ENCODE data around the gene OPCML.

Gene OPCML

DNA sequence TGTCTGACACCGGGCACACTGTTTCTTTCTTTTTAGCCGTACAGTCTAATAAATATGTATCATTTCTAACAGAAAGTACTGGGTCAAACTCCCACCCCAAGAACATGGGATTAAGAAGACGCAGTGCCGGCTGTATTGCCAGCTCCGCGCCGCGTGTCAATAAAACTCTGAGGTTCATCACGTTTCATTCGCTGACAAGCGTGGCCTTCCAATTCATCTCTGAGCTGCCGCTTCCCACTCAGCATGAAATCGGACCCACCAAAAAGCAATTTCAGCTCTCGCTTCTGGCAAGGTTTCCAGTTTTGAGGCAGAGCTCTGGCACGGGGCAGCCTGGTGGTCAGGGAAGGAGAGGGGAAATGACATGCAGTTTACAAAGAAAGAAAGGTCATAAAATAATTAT is 819.8 kb downstream of the OPCML start:
- H3K4me1 ChIP-seq (ENCODE audit: insufficient read depth, low read length), result no peaks in the 10 kb centered on the region
- no peaks in the 10 kb centered on the region for H3K9me3 ChIP-seq (ENCODE audit: control insufficient read depth, insufficient read depth, low read length)
- H3K9ac ChIP-seq (ENCODE audit: low read depth, low read length), result no peak overlapping the region
- no peaks in the 10 kb centered on the region for H3K36me3 ChIP-seq (ENCODE audit: insufficient read depth, low read length)

DNA sequence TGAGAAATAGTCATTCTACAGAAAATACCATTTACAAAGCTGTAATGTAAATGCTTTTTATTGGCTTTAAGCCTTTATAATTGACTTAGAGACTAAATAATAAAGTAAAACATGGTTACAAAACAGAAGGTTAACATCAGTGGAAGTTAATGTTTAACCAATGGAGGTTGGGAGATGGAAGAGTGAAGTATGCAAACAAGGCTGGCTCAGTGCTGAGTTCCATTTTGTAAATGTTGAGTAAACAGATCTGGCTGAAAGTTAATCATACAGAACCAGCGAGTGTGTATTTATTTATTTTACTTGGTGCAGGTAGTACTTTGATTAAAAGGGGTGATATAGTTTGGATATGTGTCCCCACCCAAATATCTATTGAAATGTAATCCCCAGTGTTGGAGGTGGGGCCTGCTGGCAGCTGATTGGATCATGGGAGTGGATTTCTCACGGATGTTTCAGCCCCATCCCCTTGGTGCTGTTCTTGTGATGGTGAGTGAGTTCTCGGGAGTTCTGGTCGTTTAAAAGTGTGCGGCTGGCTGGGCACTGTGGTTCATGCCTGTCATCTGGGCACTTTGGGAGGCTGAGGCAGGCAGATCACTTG is 827.4 kb downstream of the OPCML start:
- no peak overlapping the region for H3K9ac ChIP-seq (ENCODE audit: low read depth, low read length)
- no peaks in the 10 kb centered on the region for H3K36me3 ChIP-seq (ENCODE audit: insufficient read depth, low read length)
- no peaks in the 10 kb centered on the region; the same call in 1 of the 2 replicates for H3K9me3 ChIP-seq (ENCODE audit: control insufficient read depth, insufficient read depth, low read length)
- no peaks in the 10 kb centered on the region for H3K4me1 ChIP-seq (ENCODE audit: insufficient read depth, low read length)

DNA sequence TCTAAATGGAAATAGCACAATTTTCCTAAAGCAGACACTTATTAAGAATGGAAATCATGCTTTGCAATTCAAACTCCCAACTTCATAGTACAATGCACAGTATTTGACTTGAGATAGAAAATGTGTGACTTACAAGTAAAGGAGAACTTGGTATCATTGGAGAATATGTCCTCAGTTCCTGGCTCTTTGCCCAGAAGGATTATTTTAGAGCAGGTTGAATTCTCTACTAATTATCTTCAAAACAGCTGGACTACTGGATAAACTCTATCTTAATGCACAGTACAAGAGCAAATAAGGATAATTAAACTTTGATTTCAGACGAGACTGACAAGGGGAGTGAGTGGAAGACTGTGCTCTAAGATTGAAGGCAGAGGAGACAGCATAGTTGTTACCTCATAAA is 839.4 kb downstream of the OPCML start:
- Histone ChIP-seq H3K36me3 (ENCODE audit: insufficient read depth, low read length) (no peaks in the 10 kb centered on the region), H3K9ac (ENCODE audit: low read depth, low read length) (no peak overlapping the region), H3K9me3 (ENCODE audit: control insufficient read depth, insufficient read depth, low read length) (no peaks in the 10 kb centered on the region), H3K4me1 (ENCODE audit: insufficient read depth, low read length) (no peaks in the 10 kb centered on the region)

DNA sequence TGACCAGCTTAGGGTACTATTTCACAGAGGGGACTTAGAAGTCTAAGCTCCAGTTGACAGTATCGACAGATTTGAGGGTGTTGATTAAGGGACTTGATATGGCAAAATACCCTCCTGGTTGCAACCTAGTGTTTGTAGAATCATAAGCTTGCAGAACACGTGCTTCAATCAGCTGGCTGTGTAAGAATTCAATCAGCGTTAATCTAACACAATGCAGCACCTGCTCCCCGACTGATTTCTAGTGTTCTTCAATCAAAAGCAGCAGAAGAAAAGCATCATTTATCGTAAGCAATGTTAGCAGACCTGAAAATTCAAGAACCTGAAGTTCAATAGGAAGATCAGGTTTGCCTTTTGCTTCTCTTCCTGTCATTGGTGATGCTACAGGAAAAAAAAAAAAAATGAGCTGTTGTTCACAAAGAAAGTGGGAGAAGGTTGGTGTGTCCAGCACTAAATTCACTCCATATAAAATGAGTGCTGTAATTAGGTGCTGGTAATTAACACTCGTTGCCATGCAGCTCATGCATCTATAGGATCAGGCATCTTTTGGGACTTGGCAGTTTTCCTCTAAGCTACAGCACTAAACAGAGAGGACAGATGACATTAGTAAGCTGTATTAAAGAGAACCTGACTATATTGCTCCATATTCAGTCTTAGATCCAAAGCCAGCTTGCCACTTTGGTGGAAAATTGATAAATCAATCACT is 840.3 kb downstream of the OPCML start:
- H3K4me1 ChIP-seq (ENCODE audit: insufficient read depth, low read length), result no peaks in the 10 kb centered on the region
- H3K36me3 ChIP-seq (ENCODE audit: insufficient read depth, low read length), result no peaks in the 10 kb centered on the region
- no peak overlapping the region for H3K9ac ChIP-seq (ENCODE audit: low read depth, low read length)
- H3K9me3 ChIP-seq (ENCODE audit: control insufficient read depth, insufficient read depth, low read length), result no peaks in the 10 kb centered on the region

DNA sequence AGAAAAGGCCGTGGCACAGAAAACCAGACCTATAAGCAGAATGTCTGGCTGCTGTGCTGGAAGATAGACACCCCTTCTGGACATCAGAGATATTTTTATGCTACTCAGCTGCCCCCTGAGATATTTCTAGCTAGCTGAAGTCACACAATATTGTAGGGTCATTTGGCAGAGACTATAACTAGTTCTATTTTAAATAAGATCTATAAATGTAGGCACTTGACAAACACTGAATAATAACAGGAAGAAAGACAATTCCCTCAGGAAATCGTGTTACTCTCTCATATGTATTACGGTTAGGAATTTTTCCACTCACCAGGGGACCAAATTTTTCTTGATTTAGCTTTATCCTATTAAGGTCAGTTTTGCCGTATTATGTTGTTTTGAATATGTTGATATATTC is 845.4 kb downstream of the OPCML start:
- Histone ChIP-seq H3K9me3 (ENCODE audit: control insufficient read depth, insufficient read depth, low read length) (no peaks in the 10 kb centered on the region), H3K9ac (ENCODE audit: low read depth, low read length) (no peak overlapping the region), H3K4me1 (ENCODE audit: insufficient read depth, low read length) (no peaks in the 10 kb centered on the region), H3K36me3 (ENCODE audit: insufficient read depth, low read length) (no peaks in the 10 kb centered on the region)

DNA sequence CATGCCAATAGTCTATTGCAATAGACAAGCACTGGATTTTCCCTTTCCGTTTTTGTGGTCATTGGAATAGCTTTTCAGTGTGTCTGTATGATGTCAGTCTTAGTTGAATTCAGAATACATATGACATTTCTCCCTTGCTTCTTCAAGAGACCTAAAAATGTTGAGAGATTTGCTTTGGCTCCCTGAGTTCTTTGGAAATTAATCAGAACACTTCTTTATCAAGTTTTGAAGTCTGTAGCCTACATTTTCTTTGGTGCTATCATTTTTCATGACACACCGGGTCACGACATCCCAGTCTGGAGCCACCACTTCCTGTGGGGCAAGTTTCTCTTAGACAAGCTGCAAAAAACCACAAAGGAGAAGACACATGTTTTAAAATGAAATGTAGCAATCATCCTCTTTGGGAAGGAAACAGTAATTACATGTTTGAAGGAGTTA is 847.1 kb downstream of the OPCML start:
- Histone ChIP-seq H3K36me3 (ENCODE audit: insufficient read depth, low read length) (no peaks in the 10 kb centered on the region), H3K9ac (ENCODE audit: low read depth, low read length) (no peak overlapping the region), H3K9me3 (ENCODE audit: control insufficient read depth, insufficient read depth, low read length) (no peaks in the 10 kb centered on the region), H3K4me1 (ENCODE audit: insufficient read depth, low read length) (no peaks in the 10 kb centered on the region)

DNA sequence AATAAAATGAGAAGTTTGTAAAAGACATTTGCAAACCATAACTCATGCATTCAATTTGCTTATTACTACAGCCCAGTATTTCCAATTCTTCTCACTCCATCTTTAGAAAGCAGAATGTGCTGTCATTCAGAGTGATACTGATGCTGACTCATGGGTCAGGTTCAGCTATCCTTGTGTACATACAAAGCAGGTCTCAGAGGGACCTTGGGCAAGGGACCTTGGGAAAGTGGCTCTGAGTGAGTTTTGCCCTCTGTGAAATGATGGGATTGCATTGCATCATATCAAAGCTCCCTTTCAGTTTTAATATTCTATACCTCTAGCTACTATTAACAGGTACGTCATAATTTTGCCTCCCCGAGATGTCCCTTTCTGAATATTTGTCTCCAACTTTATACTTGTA is 848.7 kb downstream of the OPCML start:
- no peaks in the 10 kb centered on the region for H3K9me3 ChIP-seq (ENCODE audit: control insufficient read depth, insufficient read depth, low read length)
- no peaks in the 10 kb centered on the region for H3K4me1 ChIP-seq (ENCODE audit: insufficient read depth, low read length)
- H3K9ac ChIP-seq (ENCODE audit: low read depth, low read length), result no peak overlapping the region
- H3K36me3 ChIP-seq (ENCODE audit: insufficient read depth, low read length), result no peaks in the 10 kb centered on the region

DNA sequence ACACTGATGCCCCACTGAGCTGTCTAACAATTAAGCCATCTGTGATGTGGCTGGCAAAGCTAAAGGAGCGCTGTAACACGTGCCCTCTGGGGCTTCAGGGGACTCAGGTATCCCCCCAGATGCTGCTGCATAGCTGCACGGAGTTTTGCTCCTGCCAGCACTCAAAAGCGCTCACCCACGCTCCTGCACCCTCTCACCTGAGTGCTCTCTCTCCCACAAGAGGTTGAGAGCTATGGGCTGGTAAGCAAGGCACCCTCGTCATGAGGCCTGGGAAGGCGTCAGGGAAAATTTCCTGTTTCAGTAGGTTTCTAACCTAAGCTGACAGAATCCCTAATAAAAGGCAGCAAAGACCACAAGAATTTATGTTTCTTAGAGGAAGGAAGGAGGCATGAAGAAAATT is 850.3 kb downstream of the OPCML start:
- Histone ChIP-seq H3K4me1 (ENCODE audit: insufficient read depth, low read length) (no peaks in the 10 kb centered on the region), H3K9me3 (ENCODE audit: control insufficient read depth, insufficient read depth, low read length) (no peaks in the 10 kb centered on the region), H3K36me3 (ENCODE audit: insufficient read depth, low read length) (no peaks in the 10 kb centered on the region), H3K9ac (ENCODE audit: low read depth, low read length) (no peak overlapping the region)

DNA sequence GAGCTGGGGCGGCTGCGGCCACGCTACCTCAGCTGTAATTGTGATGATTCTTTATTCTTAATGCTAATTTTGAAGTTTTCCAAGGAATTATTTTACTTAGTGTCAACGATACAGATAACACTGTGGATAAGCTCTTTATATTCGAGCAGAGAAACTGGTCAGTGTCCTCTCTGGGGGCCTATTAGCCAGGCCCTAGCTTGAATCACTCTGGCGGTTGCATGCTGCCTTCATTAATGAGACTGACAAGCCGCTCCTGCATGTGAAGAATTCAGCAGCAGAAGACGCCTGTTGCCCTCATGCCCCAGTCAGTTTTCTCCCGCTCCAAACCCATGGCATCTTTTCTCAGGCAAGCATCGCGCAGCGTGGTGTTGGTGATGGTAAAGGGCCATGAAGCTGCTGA is 851.7 kb downstream of the OPCML start:
- Histone ChIP-seq H3K36me3 (ENCODE audit: insufficient read depth, low read length) (no peaks in the 10 kb centered on the region), H3K9ac (ENCODE audit: low read depth, low read length) (no peak overlapping the region), H3K9me3 (ENCODE audit: control insufficient read depth, insufficient read depth, low read length) (no peaks in the 10 kb centered on the region), H3K4me1 (ENCODE audit: insufficient read depth, low read length) (no peaks in the 10 kb centered on the region)

DNA sequence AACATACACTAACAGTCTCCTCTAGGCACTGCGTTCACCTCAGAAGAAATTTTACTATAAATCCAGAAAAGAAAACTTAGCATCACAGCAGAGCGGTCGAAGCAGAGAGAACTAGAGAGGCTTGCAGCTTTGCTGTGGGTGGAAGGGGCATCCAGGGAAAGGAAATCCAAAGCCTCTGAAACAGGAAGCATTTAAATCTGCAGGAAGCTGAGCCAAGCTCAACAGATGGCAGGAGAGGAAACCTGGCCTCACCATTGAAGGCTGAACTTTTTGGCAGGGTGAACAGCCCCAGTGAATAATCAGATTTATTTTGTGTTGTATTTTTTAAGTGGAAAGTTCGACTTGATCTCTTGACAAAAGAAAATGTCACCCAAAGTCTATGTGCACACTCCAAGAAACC is 858.1 kb downstream of the OPCML start:
- no peaks in the 10 kb centered on the region for H3K36me3 ChIP-seq (ENCODE audit: insufficient read depth, low read length)
- no peaks in the 10 kb centered on the region; the same call in 1 of the 2 replicates for H3K9me3 ChIP-seq (ENCODE audit: control insufficient read depth, insufficient read depth, low read length)
- H3K9ac ChIP-seq (ENCODE audit: low read depth, low read length), result no peak overlapping the region
- H3K4me1 ChIP-seq (ENCODE audit: insufficient read depth, low read length), result no peaks in the 10 kb centered on the region

DNA sequence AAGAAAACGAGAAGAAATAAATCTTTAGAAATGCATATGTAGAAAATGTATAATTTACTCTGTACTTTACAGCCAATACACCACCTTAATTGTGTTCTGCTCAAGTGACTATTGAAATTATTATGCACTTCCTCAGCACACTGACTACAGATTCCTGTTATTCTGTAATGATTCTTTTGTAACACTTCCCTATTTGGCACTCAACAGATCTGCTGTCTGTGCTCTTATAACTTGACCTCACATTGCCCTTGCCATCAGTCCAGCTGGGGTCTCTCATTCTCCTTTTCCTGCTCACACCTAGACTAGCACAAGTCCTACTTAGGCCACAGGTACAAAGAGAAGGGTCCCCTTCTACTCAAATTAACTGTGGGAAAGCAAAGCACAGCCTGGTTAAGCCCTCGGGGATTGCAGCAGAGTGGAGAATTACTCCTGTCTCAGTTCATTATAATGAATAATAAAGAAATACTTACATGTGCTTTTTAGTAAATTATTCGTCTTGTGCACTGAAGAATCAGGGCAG is 860.4 kb downstream of the OPCML start:
- H3K9ac ChIP-seq (ENCODE audit: low read depth, low read length), result no peak overlapping the region
- H3K9me3 ChIP-seq (ENCODE audit: control insufficient read depth, insufficient read depth, low read length), result no peaks in the 10 kb centered on the region; the same call in 1 of the 2 replicates
- H3K36me3 ChIP-seq (ENCODE audit: insufficient read depth, low read length), result no peaks in the 10 kb centered on the region
- H3K4me1 ChIP-seq (ENCODE audit: insufficient read depth, low read length), result no peaks in the 10 kb centered on the region

DNA sequence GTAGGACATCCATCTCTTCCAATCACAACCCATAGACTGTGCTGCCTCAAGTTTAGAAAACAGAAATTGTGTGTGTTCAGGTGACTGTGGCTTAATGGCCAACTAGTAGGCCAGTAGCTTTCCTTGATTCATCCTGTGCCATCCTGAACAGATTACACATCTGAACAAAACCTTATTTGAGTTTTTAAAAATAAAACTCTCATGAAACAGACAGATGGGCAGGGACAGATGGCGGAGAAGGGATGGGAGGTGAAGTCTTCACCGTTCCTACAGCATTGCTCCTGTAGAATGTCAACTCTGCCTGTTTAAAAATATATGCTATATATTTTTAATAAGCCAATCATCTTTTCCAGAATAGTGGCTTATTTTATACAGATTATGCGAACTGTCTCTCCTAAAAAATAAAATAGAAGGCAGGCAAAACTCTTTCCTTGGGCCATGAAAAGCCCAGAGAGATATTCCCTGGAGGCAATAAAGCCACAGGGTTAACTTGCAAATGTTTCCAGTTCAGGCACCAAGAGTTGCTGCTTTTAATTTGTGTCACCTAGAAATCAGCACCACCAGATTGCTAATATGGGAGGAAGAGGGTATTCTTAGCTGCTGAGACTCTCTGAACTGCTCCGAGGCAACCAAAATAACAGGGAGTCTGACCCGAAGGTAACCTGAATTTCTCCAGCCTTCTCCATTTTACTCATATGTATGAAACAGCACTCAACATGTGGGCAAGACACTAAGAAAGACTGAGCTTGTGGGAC is 861.2 kb downstream of the OPCML start:
- no peak overlapping the region for H3K9ac ChIP-seq (ENCODE audit: low read depth, low read length)

DNA sequence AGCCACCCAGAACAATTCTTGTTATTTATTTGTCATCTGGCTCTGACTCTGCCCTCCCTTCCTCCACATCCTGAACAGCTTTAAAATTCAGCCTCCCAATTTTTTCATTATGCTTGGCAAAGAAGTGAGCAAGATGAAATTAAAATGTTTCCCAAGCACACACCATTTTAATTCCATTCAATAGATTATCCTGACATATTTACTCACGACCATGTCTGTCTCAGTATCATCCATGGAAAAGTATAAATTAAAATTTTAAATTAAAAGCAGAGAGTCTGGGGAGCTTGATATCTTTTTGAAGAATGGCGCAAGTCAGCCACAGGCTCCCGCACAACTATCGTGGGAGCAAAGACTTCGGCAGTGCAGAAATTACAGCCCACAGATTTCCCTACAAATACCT is 862.4 kb downstream of the OPCML start:
- H3K9ac ChIP-seq (ENCODE audit: low read depth, low read length), result no peak overlapping the region
- no peaks in the 10 kb centered on the region for H3K36me3 ChIP-seq (ENCODE audit: insufficient read depth, low read length)

More for the DNA sequence above, 861.2 kb downstream of the OPCML start:
- no peaks in the 10 kb centered on the region for H3K4me1 ChIP-seq (ENCODE audit: insufficient read depth, low read length)
- H3K36me3 ChIP-seq (ENCODE audit: insufficient read depth, low read length), result no peaks in the 10 kb centered on the region
- no peaks in the 10 kb centered on the region; the same call in 1 of the 2 replicates for H3K9me3 ChIP-seq (ENCODE audit: control insufficient read depth, insufficient read depth, low read length)

DNA sequence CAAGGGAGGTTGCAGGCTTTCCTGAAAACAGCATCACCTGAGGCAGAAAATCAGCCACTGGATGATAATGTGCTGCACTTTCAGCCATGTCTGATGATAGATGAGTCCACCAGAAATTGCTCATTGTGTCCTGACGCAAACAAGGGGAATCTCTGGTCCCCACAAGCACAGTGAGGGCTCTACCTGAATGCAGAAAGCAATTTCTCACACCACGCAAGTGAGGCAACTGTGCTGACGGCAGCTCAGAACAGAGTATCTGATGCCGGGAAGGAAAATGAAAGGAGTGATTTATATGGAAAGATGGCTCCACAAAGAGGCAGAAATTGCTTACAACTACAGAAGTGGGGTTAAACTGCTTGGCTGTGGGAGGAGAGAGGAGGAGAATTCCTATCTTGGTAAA is 867.1 kb downstream of the OPCML start:
- H3K4me1 ChIP-seq (ENCODE audit: insufficient read depth, low read length), result no peaks in the 10 kb centered on the region
- no peak overlapping the region for H3K9ac ChIP-seq (ENCODE audit: low read depth, low read length)
- no peaks in the 10 kb centered on the region; the same call in 1 of the 2 replicates for H3K9me3 ChIP-seq (ENCODE audit: control insufficient read depth, insufficient read depth, low read length)
- no peaks in the 10 kb centered on the region for H3K36me3 ChIP-seq (ENCODE audit: insufficient read depth, low read length)

More for the DNA sequence above, 862.4 kb downstream of the OPCML start:
- H3K9me3 ChIP-seq (ENCODE audit: control insufficient read depth, insufficient read depth, low read length), result no peaks in the 10 kb centered on the region; the same call in 1 of the 2 replicates
- H3K4me1 ChIP-seq (ENCODE audit: insufficient read depth, low read length), result no peaks in the 10 kb centered on the region
